Spinal cord (tissue), 10 donors: ENCODE data around the gene SORCS1. TPM values are rescaled to one million over a fixed set of nuclear protein-coding genes. Genes with fewer than 3 reads are reported as not detected.
A peak's percentile ranks its signal among the peaks of the same experiment; 100 is the strongest.

Experiments used
- DNase-seq, 6 donors: peaks; one replicate each; pipeline versions ENCODE4 v3.0.0 to v3.0.0-alpha.2; 2013 to 2015; ENCODE audit warnings: low spot score in 6 of 6, low read depth in 4 of 6
- H3K27ac ChIP-seq: one replicate; pipeline ENCODE4 v1.5.1; 2013; ENCODE audit warnings: low read depth, low read length, control low read depth
- H3K27me3 ChIP-seq: one replicate; pipeline ENCODE4 v1.6.1; 2013; ENCODE audit warnings: low read length; ENCODE audit not compliant: control insufficient read depth, insufficient read depth
- H3K36me3 ChIP-seq: one replicate; pipeline ENCODE4 v1.6.1; 2013; ENCODE audit warnings: low read length; ENCODE audit not compliant: control insufficient read depth, insufficient read depth
- H3K4me1 ChIP-seq: one replicate; pipeline ENCODE4 v1.6.1; 2013; ENCODE audit warnings: low read length; ENCODE audit not compliant: control insufficient read depth, insufficient read depth
- H3K4me3 ChIP-seq: one replicate; pipeline ENCODE4 v1.5.1; 2013; ENCODE audit warnings: low read depth, low read length, control low read depth
- H3K9me3 ChIP-seq: one replicate; pipeline ENCODE4 v1.6.1; 2013; ENCODE audit warnings: low read length; ENCODE audit not compliant: control insufficient read depth, insufficient read depth
- WGBS: methylation state at CpG from one replicate; pipeline ENCODE4 v1.1.5; 2013; ENCODE audit warnings: missing lambda C conversion rate; ENCODE audit not compliant: insufficient coverage; 5-methylcytosine and 5-hydroxymethylcytosine counted together
- long read RNA-seq, 4 donors: transcript quantifications; one replicate each; lab custom pipeline, GENCODE V29; 2026
- polyA plus RNA-seq, 2 donors: library from polyadenylated mRNA; unstranded; fragments of 120-200 nt; gene quantifications; one replicate each; pipeline ENCODE4 v1.2.1, GENCODE V29; 2013; ENCODE audit not compliant: insufficient read length in 2 of 2
- total RNA-seq, 2 donors: library from RNA; depleted of rRNA in 1 of 2; stranded (reverse); fragments of 120-200 nt in 1 of 2; fragments of >200 nt in 1 of 2; gene quantifications; one replicate each; pipeline versions ENCODE4 v1.2.3 to v1.2.4, GENCODE V29; 2013 to 2014
- donor health status: healthy.

The SORCS1 gene
- total RNA-seq (10 to 100 TPM; 11.4 to 38.0 TPM), polyA plus RNA-seq (10 to 100 TPM; 18.1 to 20.5 TPM)
- long read RNA-seq, donor 1, full-length matches to known transcripts: 2 of 2 reads
- long read RNA-seq, donor 1, partial matches to known transcripts: 0 of 2 reads
- long read RNA-seq, donor 1, other reads (novel, unspliced or antisense): 0 of 2 reads
- long read RNA-seq, donor 2: 0 reads
- long read RNA-seq, donor 3: 0 reads
- long read RNA-seq, donor 4: 0 reads

- under 1% methylated on average over 104 of the region's 105 CpGs for WGBS
Observed at GRCh38 chr10:107163881-107164861, at the start of gene SORCS1. Gene SORCS1, minus strand, starts transcription at chr10:107164706.

GRCh38 chr10:107214261-107214660 is 49.8 kb upstream of the SORCS1 start:
- WGBS: 100% methylated on average over 1 of the region's 2 CpGs
- no peak overlapping the region for H3K4me3 ChIP-seq
- no peaks in the 10 kb centered on the region for H3K4me1 ChIP-seq
- H3K36me3 ChIP-seq: no peaks in the 10 kb centered on the region
- H3K27ac ChIP-seq: no peak overlapping the region
- no peaks in the 10 kb centered on the region for H3K27me3 ChIP-seq
- DNase-seq: no peak
- H3K9me3 ChIP-seq: peaks cover 5% of the 10 kb centered on the region

More at GRCh38 chr10:107163881-107164861, at the start of gene SORCS1:
- peaks cover 11% of the 10 kb centered on the region for H3K4me1 ChIP-seq
- H3K4me3 ChIP-seq: peak within 1 kb of the TSS; percentile 64
- peaks cover 14% of the 10 kb centered on the region for H3K27me3 ChIP-seq
- peak in 4 of 6 donors; percentile 20 to 85 (median 62) for DNase-seq
- no peaks in the 10 kb centered on the region for H3K9me3 ChIP-seq
- no peaks in the 10 kb centered on the region for H3K36me3 ChIP-seq
- peak within 1 kb of the TSS; percentile 74 for H3K27ac ChIP-seq

GRCh38 chr10:107213861-107214260 is 49.4 kb upstream of the SORCS1 start:
- Histone ChIP-seq H3K36me3 (no peaks in the 10 kb centered on the region), H3K9me3 (peaks cover 5% of the 10 kb centered on the region), H3K27me3 (no peaks in the 10 kb centered on the region), H3K27ac (no peak overlapping the region), H3K4me1 (no peaks in the 10 kb centered on the region), H3K4me3 (no peak overlapping the region)
- DNase-seq: no peak
- 95% methylated on average over 8 of the region's 8 CpGs for WGBS

GRCh38 chr10:107206833-107207232 is 42.3 kb upstream of the SORCS1 start:
- DNase-seq: peak in 1 of 6 donors; percentile 14
- H3K4me1 ChIP-seq: no peaks in the 10 kb centered on the region
- no peaks in the 10 kb centered on the region for H3K27me3 ChIP-seq
- H3K27ac ChIP-seq: no peak overlapping the region
- no peaks in the 10 kb centered on the region for H3K36me3 ChIP-seq
- WGBS: 34% methylated on average over 2 of the region's 4 CpGs
- H3K4me3 ChIP-seq: no peak overlapping the region
- H3K9me3 ChIP-seq: peaks cover 5% of the 10 kb centered on the region

GRCh38 chr10:107169516-107169915 is 5.0 kb upstream of the SORCS1 start:
- peak in 1 of 6 donors; percentile 59 for DNase-seq
- Histone ChIP-seq H3K4me3 (no peak overlapping the region), H3K4me1 (peaks cover 4% of the 10 kb centered on the region), H3K27ac (no peak overlapping the region), H3K9me3 (no peaks in the 10 kb centered on the region), H3K36me3 (no peaks in the 10 kb centered on the region), H3K27me3 (peaks cover 2% of the 10 kb centered on the region)
- no CpG with 5 or more reads among the region's 1 CpG for WGBS

GRCh38 chr10:107168738-107169137 is 4.2 kb upstream of the SORCS1 start:
- Histone ChIP-seq H3K9me3 (no peaks in the 10 kb centered on the region), H3K4me3 (no peak overlapping the region), H3K36me3 (no peaks in the 10 kb centered on the region), H3K4me1 (peaks cover 9% of the 10 kb centered on the region), H3K27me3 (peaks cover 7% of the 10 kb centered on the region), H3K27ac (no peak overlapping the region)
- no peak for DNase-seq
- no CpG with 5 or more reads among the region's 1 CpG for WGBS

- Histone ChIP-seq H3K36me3 (no peaks in the 10 kb centered on the region), H3K9me3 (no peaks in the 10 kb centered on the region), H3K4me3 (no peak overlapping the region), H3K4me1 (peaks cover 11% of the 10 kb centered on the region), H3K27ac (no peak overlapping the region), H3K27me3 (peaks cover 14% of the 10 kb centered on the region)
- no CpG with 5 or more reads among the region's 2 CpGs for WGBS
- DNase-seq: peak in 2 of 6 donors; percentile 53 to 59
Observed at GRCh38 chr10:107166403-107166802, 1.9 kb upstream of the SORCS1 start.

- H3K36me3 ChIP-seq: no peaks in the 10 kb centered on the region
- H3K4me1 ChIP-seq: peaks cover 11% of the 10 kb centered on the region
- H3K9me3 ChIP-seq: no peaks in the 10 kb centered on the region
- H3K4me3 ChIP-seq: peak overlapping the region; percentile 52
- WGBS: 0% methylated on average over 9 of the region's 14 CpGs
- peak in 2 of 6 donors; percentile 56 to 75 for DNase-seq
- no peak overlapping the region for H3K27ac ChIP-seq
- peaks cover 14% of the 10 kb centered on the region for H3K27me3 ChIP-seq
Observed at GRCh38 chr10:107164992-107165391, 486 bp upstream of the SORCS1 start.

GRCh38 chr10:107163076-107163855 is 1.2 kb downstream of the SORCS1 start:
- Histone ChIP-seq H3K9me3 (no peaks in the 10 kb centered on the region), H3K27me3 (peaks cover 12% of the 10 kb centered on the region), H3K4me3 (peak overlapping the region; percentile 64), H3K4me1 (peaks cover 11% of the 10 kb centered on the region), H3K27ac (peak overlapping the region; percentile 74), H3K36me3 (no peaks in the 10 kb centered on the region)
- peak in 3 of 6 donors; percentile 24 to 58 (median 43) for DNase-seq
- 24% methylated on average over 3 of the region's 7 CpGs for WGBS
